GM12801 (cell line): ENCODE data around the gene FBXW7.

ENCODE experiments used
- CTCF ChIP-seq: IDR thresholded peaks from one replicate; pipeline ENCODE4 v1.5.1; 2011; ENCODE audit warnings: control low read depth; ENCODE audit not compliant: insufficient read length; ENCODE audit errors: extremely low read depth

Gene FBXW7

GRCh38 chr4:152535903-152536544, at the start of gene FBXW7:
Gene FBXW7 (minus strand): TSS chr4:152536092. CDS start chr4:152411803, 124,289 bp downstream.
- no peak for TF ChIP-seq CTCF

GRCh38 chr4:152585023-152585441, 49.1 kb upstream of the FBXW7 start:
- TF ChIP-seq CTCF, result no peak

GRCh38 chr4:152581536-152582160, 45.8 kb upstream of the FBXW7 start:
- no peak for TF ChIP-seq CTCF

- TF ChIP-seq CTCF, result no peak
Measured at GRCh38 chr4:152579916-152580315, 44.0 kb upstream of the FBXW7 start.

GRCh38 chr4:152579107-152579764, 43.3 kb upstream of the FBXW7 start:
- no peak for TF ChIP-seq CTCF

GRCh38 chr4:152578670-152579069, 42.8 kb upstream of the FBXW7 start:
- no peak for TF ChIP-seq CTCF

- no peak for TF ChIP-seq CTCF
Measured at GRCh38 chr4:152577708-152578396, 42.0 kb upstream of the FBXW7 start.
